ENCODE measurements around the gene NEFH.

- no peak for TF ChIP-seq CTCF (IDR thresholded peaks at IDR 0.05; ENCODE audit: low read length)
- no peak for TF ChIP-seq EZH2 (IDR thresholded peaks at IDR 0.05; ENCODE audit: borderline replicate concordance, low read length)
These were observed 34.5 kb upstream of the NEFH start for GRCh38 chr22:29445508-29445907.

All from OCI-LY1 (cell line).